GM23248 (cell line): ENCODE measurements around the gene MUS81.

Source experiments
- EZH2 ChIP-seq: fragments of 200-600 bp; sonication (generic); IDR thresholded peaks from 2 replicates; pipeline ENCODE4 v1.6.1; 2018; ENCODE audit warnings: antibody characterized with exemption, mild to moderate bottlenecking; ENCODE audit not compliant: insufficient read depth, poor library complexity, severe bottlenecking
- EZH2phosphoT487 ChIP-seq: fragments of 200-600 bp; sonication (generic); IDR thresholded peaks from 2 replicates; pipeline ENCODE4 v1.6.1; 2018; ENCODE audit warnings: antibody characterized with exemption, moderate library complexity, mild to moderate bottlenecking, low read depth; ENCODE audit not compliant: insufficient read depth

DNA sequence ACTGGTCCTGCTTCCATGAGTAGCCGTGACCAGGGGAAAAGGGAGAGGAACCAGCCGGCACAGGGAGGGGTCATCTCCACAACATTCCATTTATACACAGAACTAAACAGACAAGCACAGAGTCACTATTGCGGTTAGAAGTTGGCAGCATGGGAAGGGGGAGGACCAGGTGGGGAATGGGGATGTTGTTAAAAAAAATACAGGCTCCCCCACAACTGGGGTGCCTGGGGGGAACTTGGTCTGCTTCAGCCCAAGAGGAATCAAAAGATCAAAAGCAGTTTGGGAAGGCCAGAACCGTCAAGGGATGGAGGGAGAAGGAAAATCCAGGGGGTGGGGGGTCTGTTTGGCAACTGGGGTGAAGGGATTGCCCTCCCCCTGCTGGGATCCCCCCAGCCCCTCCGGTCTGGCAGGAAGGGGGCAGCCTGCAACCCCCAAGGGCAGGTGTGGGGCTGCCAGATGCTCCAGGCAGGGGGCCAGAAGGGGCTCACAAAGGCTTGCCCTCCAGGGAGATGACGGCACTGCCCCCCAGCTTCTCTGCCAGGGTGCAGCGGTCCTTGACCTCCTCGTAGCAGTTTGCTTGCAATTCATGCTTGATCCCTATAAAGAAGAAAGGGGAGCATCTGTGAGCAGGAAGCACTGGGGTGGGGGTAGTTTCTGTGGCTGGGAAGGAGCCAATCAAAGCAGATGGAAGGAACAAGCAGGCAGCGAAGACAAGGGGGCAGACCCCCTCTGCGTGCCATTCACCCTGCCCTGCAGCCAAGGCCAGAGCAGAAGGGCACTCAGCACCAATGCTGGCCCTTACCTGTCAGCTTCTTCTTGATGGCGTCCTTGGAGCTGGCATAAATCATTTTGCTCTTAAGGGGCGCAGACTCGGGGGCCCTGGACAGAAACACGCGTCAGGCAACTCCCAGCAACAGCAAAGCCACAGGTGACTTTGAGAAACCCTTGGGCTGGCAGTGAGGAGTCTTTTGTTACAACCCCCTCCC lies 5.1 kb upstream of the MUS81 start:
- TF ChIP-seq EZH2 (no peak), EZH2phosphoT487 (no peak)
